Activated naive CD8-positive, alpha-beta T cell (primary cell): ENCODE data around the gene TUBE1.
"Not testable (repeated sequence)": the region's sequence is repeated elsewhere in the genome, so short reads cannot be mapped to it uniquely, and the experiment has no call there.

Experiments
- H3K27ac Mint-ChIP-seq: one replicate; pipeline ENCODE4 v1.8.0; 2021; ENCODE audit warnings: mixed read lengths
- H3K27me3 Mint-ChIP-seq: one replicate; pipeline ENCODE4 v1.8.0; 2021; ENCODE audit warnings: mixed read lengths
- H3K36me3 Mint-ChIP-seq: one replicate; pipeline ENCODE4 v1.8.0; 2021; ENCODE audit warnings: mixed read lengths
- H3K4me1 Mint-ChIP-seq: one replicate; pipeline ENCODE4 v1.8.0; 2021; ENCODE audit warnings: low read depth, mixed read lengths
- H3K4me3 Mint-ChIP-seq: one replicate; pipeline ENCODE4 v1.8.0; 2021; ENCODE audit warnings: mild to moderate bottlenecking, mixed read lengths
- H3K9me3 Mint-ChIP-seq: one replicate; pipeline ENCODE4 v1.8.0; 2021; ENCODE audit warnings: low read depth, mixed read lengths

TUBE1 gene

DNA sequence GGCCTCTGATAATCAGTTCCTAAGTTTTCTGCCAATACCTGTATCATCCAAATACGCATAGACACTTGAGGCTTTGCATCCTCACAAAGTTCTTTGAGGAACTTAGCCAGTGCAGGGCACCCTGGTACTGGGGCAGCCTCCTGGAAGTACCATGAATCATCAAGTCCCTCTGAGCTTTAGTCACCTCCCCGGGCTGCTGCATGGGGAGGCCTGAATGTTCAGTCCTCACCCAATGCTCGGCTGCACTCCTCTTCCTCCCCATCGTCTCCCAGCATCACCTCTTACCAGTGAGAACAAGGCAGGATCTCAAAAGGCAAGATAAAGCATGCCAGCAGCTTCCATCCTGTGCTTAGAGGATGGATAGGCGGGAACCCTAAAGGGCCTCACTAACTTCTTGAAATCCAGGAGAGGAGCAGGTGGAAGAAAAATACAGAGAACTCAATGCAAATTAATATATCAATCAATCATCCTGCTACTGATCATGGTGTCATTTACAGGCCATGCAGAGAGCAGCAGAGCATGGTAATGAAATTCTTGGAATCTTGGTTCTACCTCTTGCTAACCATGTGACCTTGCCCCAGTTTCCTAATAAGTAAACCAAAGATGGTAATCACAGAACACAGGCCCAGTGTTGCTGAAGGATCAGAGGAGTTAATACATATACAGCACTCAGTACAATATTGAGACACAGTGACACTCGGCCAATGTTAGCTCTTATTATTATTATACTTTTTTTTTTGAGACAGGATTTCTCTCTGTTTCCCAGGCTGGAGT is 38.1 kb downstream of the TUBE1 start:
- Mint-ChIP-seq H3K4me3 (no peak overlapping the region), H3K4me1 (peaks cover 3% of the 10 kb centered on the region), H3K36me3 (no peaks in the 10 kb centered on the region), H3K27ac (no peak overlapping the region), H3K9me3 (no peaks in the 10 kb centered on the region), H3K27me3 (no peaks in the 10 kb centered on the region)

DNA sequence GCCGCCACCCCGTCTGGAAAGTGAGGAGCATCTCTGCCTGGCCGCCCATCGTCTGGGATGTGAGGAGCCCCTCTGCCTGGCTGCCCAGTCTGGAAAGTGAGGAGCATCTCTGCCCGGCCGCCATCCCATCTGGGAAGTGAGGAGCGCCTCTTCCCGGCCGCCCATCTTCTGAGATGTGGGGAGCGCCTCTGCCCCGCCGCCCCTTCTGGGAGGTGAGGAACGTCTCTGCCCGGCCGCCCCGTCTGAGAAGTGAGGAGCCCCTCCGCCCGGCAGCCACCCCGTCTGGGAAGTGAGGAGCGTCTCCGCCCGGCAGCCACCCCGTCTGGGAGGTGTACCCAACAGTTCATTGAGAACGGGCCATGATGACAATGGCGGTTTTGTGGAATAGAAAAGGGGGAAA is 39.8 kb downstream of the TUBE1 start:
- H3K36me3 Mint-ChIP-seq, H3K9me3 Mint-ChIP-seq, H3K27me3 Mint-ChIP-seq, H3K4me3 Mint-ChIP-seq, H3K27ac Mint-ChIP-seq: not testable (repeated sequence)
- peaks cover 18% of the 10 kb centered on the region for H3K4me1 Mint-ChIP-seq

DNA sequence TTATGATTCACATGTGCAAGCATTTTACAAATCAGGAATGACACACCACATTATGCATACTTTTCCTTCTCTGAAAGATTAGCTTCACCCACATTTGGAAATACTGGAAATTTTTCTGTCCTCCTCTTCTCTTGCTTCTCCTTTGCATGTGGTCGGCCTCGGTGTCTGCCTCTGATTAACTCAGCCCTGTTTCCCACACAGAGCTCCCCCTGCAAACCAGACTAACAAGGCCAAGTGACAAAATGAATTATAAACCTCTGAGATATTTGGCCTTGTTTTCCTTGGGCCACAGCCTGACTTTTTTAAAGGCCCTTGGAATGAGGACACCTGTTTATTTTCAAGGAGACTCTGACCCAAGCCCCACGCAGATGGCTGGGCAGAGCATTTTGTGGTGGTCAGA is 42.4 kb downstream of the TUBE1 start:
- H3K36me3 Mint-ChIP-seq = no peaks in the 10 kb centered on the region

DNA sequence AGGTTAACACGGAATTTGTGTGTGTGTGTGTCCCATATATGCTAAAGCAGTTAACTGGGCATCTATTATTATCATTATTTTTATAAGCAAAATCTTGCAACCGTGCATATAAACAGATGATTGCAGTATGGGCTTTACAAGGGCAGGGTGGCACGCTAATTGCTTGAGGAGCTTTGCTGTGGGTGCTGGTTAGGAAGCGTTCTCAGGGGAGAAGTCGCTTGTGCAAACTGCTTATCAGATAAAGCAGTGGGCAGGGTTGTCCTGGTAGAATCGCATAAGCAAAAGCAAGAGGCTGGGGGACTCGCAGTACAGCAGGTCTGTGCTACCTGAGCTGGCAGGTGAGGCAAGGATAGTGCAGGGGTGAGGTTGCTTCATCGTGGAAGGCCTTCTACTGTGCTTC is 43.1 kb downstream of the TUBE1 start:
- Mint-ChIP-seq H3K27ac (peak overlapping the region; percentile 96), H3K4me1 (peaks cover 41% of the 10 kb centered on the region), H3K36me3 (no peaks in the 10 kb centered on the region), H3K9me3 (no peaks in the 10 kb centered on the region), H3K27me3 (no peaks in the 10 kb centered on the region), H3K4me3 (peak overlapping the region; percentile 90)

More for the DNA sequence above, 42.4 kb downstream of the TUBE1 start:
- Mint-ChIP-seq H3K4me1 (peaks cover 36% of the 10 kb centered on the region), H3K4me3 (peak overlapping the region; percentile 32), H3K9me3 (no peaks in the 10 kb centered on the region), H3K27me3 (no peaks in the 10 kb centered on the region), H3K27ac (no peak overlapping the region)

DNA sequence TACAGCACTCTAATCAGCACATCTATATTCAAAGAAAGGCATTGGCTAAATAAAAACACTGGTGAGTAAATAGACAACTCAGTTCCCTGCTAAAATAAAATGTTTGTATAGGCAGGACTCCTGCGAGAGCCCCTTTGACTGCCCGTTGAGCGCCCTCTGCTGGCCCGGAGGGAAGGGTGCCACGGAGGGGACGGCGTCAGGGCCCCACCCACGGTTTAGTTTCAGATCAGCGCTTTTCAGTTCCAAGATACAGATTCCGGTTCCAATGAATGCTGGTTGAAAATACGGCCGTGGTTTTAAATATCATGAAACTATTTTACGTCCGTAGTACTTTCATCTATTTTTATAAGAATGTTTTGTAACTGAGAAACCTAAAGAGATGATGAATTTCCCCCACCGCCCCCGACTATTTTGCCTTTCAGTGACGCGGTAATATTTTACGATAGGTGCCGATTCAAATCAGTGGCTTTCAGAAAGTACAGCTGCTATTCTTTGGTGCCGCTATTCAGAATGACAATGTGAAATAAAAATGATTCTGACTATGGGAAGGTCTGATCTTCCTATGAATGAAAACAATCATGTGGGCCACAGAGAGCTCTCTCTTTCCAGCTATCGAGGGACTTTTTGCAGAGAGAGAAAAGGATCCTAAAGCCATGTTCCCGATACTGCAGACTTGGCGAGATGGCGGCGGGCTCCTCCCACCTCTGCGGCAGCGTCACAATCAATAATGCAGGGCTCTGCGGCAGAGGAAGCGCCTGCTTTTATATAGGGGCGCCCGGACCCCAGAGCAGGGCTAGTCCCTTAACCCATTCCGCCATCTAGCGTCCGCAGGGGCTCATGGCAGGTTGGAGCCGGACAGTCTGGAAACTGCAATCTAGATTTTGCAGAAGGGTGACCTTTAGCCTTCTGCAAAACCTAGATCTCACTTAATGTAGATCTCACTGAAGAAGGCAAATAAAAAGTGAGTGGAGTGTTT is 44.0 kb downstream of the TUBE1 start:
- H3K27ac Mint-ChIP-seq = peak overlapping the region; percentile 96
- H3K4me3 Mint-ChIP-seq = peak overlapping the region; percentile 90
- H3K27me3 Mint-ChIP-seq = no peaks in the 10 kb centered on the region
- H3K36me3 Mint-ChIP-seq = no peaks in the 10 kb centered on the region
- peaks cover 45% of the 10 kb centered on the region for H3K4me1 Mint-ChIP-seq
- H3K9me3 Mint-ChIP-seq = no peaks in the 10 kb centered on the region

DNA sequence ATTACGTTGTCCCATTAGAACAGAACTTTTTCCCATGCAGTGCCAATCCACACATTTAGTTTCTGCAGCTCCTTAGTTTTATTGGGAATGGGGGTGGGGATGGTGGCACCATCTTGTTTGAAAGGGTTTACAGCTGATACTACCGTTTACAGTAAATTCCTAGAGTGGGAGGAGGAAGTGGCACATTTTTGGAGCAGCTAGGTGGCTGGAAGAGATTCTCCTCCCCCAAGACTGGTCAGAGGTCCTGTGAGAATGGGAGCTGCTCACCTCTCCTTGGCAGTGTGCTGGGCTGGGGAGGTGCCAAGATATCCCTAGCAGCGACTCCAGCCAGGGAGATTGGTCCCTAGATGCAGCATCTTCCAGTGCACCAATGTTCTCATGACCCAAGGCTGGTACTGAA is 45.7 kb downstream of the TUBE1 start:
- Mint-ChIP-seq H3K27ac (peak overlapping the region; percentile 96), H3K36me3 (no peaks in the 10 kb centered on the region), H3K4me1 (peaks cover 62% of the 10 kb centered on the region)

DNA sequence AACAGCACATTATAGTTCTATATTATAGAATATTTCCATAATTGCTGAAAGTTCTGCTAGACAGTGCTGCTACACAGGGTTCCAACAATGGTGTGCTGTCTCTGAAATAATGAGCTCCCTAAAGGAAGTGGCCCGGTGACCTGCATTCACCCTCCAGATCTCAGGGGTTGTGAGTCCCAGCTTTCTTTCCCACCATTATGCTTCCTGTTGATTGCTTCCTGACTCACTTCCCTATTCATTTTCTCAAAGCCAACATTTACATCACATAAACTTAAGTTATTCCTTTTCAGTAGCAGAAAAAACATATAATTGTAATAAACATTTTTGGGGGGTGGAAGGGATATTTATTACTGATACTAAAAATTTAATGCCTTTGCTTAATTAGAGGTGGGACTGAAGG is 46.3 kb downstream of the TUBE1 start:
- Mint-ChIP-seq H3K27ac (peak overlapping the region; percentile 96), H3K4me3 (no peak overlapping the region), H3K9me3 (no peaks in the 10 kb centered on the region), H3K4me1 (peaks cover 68% of the 10 kb centered on the region), H3K27me3 (no peaks in the 10 kb centered on the region), H3K36me3 (no peaks in the 10 kb centered on the region)

More for the DNA sequence above, 45.7 kb downstream of the TUBE1 start:
- Mint-ChIP-seq H3K4me3 (peak overlapping the region; percentile 90), H3K27me3 (no peaks in the 10 kb centered on the region), H3K9me3 (no peaks in the 10 kb centered on the region)

DNA sequence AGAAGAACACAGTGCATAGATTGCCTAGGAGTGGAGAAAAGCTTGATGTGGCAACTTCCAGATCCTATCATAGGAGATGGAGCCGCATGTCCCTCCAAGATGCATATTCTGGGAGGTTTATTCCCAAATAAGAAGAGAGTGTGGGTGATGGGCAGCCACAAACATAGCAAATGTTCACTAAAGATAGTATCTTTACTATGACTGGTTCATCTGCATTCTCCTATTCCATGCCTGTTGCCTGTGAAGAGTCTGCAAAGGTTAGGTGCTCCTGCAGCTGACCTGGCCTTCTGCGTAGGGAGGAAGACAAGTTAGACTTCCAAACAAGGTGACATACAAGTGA is 47.9 kb downstream of the TUBE1 start:
- Mint-ChIP-seq H3K27me3 (no peaks in the 10 kb centered on the region), H3K9me3 (no peaks in the 10 kb centered on the region), H3K27ac (peak overlapping the region; percentile 72), H3K4me1 (peaks cover 79% of the 10 kb centered on the region), H3K36me3 (no peaks in the 10 kb centered on the region), H3K4me3 (no peak overlapping the region)

DNA sequence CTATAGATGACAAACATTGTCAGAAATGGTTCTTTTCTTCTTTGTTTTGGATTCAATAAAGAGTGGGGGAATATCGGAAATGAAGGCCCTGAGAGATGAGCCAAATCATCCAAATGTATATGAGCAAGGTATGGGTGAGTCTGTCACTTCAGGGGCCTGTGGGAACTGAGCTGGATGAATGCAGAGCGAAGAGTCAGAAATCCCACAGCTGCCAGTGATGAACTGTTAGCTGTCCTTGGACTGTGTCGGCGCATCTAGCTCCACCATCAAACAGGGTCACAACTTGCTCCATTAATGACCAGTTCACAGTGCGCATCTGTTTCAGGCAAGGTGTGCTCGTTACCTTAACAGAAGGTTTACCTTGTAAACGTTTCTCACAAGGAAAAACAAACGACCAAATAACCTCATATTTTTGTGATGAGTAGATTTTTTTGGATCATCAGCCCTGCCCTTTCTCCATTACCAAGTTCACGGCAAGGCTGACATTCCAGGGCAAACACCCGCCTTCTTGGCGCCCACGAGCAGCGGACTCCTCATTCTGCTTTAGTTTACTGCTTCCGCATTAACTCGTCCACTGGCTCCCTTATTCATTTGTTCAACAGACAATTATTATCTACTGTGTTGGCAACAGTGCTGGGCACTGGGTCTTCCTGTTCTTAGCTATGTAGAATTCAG is 48.4 kb downstream of the TUBE1 start:
- Mint-ChIP-seq H3K27ac (no peak overlapping the region), H3K4me1 (peaks cover 81% of the 10 kb centered on the region), H3K36me3 (no peaks in the 10 kb centered on the region), H3K4me3 (no peak overlapping the region), H3K27me3 (no peaks in the 10 kb centered on the region), H3K9me3 (no peaks in the 10 kb centered on the region)

DNA sequence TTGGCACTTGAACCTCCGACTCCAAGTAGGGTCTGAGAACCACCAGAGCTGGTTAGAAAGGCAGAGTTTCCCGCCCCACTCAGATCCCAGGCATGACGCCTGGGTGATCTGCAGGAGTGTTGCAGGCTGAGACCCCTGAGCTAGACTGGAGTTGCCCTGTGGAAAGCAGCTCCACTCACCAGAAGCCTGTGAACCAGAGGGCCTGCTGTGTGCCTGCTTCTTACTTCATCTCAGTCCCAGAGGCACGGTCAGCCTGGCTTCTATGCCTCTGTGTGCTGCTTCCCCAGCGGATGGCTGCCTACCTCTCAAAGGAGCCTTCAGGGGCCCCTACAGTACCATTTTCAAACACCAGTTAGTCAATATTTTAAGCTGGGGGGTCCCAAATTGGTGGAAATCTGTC is 49.0 kb downstream of the TUBE1 start:
- peaks cover 81% of the 10 kb centered on the region for H3K4me1 Mint-ChIP-seq
- H3K4me3 Mint-ChIP-seq = no peak overlapping the region
- no peaks in the 10 kb centered on the region for H3K27me3 Mint-ChIP-seq
- no peaks in the 10 kb centered on the region for H3K9me3 Mint-ChIP-seq
- H3K36me3 Mint-ChIP-seq = no peaks in the 10 kb centered on the region
- peak overlapping the region; percentile 72 for H3K27ac Mint-ChIP-seq

DNA sequence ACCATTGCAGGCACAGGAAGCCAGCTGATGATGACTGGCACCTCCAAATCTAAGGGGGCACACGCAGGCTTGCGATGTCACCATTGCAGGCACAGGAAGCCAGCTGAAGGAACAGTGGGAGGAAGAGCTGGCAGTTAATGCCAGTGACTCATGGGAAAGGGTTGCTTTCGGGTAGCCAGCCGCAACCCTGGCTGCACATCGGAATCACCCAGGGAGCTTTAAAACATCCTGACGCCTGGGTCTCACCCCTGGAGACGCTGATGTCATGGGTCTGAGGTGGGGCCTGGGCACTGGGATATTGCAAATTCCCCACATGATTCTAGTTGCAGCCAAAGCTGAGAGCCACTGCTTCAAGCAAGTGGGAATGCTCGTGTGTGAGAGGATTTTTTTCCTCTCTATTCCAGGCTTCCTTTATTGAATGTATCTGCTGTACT is 49.5 kb downstream of the TUBE1 start:
- no peaks in the 10 kb centered on the region for H3K27me3 Mint-ChIP-seq
- no peaks in the 10 kb centered on the region for H3K9me3 Mint-ChIP-seq
- H3K4me3 Mint-ChIP-seq = peak overlapping the region; percentile 20
- no peaks in the 10 kb centered on the region for H3K36me3 Mint-ChIP-seq
- H3K4me1 Mint-ChIP-seq = peaks cover 78% of the 10 kb centered on the region
- peak overlapping the region; percentile 72 for H3K27ac Mint-ChIP-seq

DNA sequence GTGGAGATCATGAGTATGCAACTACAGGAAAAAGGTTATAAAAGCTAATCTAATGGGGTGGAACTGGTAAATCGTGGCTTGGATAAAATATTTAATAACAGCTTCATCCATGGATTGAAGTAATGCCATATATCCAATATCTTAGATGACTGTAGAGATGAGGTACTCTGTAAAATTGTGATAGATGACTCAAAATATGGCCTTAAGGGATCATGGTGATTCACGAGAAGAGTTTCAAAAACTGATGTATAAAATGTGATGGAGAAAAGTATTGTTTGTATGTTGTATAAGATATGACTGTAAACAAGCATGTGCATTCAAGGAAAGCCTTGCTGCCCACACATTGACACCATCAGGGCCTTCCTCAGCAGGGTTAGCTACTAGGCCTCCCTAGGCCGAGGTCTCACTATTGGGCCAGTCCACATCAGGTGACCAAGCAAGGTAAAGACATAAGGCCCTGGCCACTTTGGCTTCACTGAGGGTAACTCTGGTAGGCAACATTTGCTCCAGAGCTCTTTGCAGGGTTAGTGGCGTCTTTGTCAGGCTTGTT is 51.1 kb downstream of the TUBE1 start:
- no peaks in the 10 kb centered on the region for H3K36me3 Mint-ChIP-seq
- peak overlapping the region; percentile 95 for H3K27ac Mint-ChIP-seq
- peak overlapping the region; percentile 67 for H3K4me3 Mint-ChIP-seq
- no peaks in the 10 kb centered on the region for H3K27me3 Mint-ChIP-seq
- H3K9me3 Mint-ChIP-seq = no peaks in the 10 kb centered on the region
- peaks cover 80% of the 10 kb centered on the region for H3K4me1 Mint-ChIP-seq

DNA sequence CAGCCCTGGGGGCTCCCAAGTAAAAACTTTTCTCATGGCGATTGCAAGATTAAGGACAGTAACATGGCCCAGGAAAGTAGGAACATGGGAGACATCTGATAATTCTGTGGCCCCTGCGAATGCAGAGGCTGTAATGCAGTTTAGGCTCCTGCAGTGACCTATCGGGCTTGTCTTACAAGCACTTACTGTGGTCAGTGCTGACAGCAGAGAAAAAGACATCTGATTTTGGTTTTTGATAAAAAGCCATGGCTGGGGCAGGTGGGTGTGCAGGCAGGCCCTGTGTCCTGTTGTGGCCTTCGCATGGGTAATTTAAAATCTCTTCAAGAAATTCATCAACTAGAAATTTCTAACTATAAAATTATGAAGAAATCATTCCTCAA is 52.7 kb downstream of the TUBE1 start:
- H3K4me3 Mint-ChIP-seq = peak overlapping the region; percentile 3
- no peaks in the 10 kb centered on the region for H3K9me3 Mint-ChIP-seq
- no peaks in the 10 kb centered on the region for H3K27me3 Mint-ChIP-seq
- peaks cover 88% of the 10 kb centered on the region for H3K4me1 Mint-ChIP-seq
- H3K27ac Mint-ChIP-seq = peak overlapping the region; percentile 95
- no peaks in the 10 kb centered on the region for H3K36me3 Mint-ChIP-seq

DNA sequence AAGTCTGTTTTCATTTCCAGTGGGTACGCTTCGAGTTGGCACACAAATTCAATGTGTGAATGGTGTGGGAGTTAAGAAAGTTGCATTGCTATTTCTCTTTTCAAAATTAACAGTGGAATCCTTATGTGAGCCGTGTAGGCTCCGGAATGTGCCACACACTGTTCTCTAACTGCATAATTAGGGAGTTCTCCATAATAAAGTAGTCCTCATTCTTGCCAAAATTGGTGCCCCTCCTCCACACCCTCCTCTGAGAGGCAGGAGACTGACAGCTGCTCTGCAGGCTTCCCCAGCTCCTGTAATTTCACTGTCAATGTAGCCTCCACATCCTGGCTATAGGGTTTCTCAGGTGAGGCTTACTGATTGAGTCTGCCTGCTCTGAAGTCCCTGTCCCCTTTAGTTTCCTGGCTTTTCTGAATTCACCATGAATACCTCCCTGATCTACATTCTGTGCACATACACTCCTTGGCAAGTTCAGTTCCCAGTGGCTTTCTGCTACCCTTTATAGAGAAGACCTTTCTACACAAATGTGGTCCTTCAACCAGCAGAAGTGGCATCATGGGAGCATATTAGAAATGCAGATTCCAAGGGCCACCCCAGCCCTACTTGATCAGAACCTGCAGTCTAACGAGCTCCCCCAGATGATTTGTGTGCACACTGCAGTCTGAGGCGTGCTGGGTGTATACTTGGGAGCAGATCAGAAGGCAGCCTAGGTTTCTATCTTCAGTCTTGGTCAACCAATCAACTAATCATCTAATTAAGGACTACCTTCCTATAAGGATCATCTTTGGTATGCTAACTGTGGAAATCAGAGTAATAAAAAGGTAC is 53.3 kb downstream of the TUBE1 start:
- Mint-ChIP-seq H3K36me3 (peaks cover 4% of the 10 kb centered on the region), H3K9me3 (no peaks in the 10 kb centered on the region), H3K27ac (peak overlapping the region; percentile 95), H3K4me1 (peaks cover 88% of the 10 kb centered on the region), H3K27me3 (no peaks in the 10 kb centered on the region), H3K4me3 (peak overlapping the region; percentile 56)
